Gastroesophageal sphincter (tissue), 4 donors: ENCODE data around the gene CHIT1. TPM values are rescaled to one million over a fixed set of nuclear protein-coding genes. Genes with fewer than 3 reads are reported as not detected.

Experiments used
- ATAC-seq: fragments of 150-250 bp; one replicate; pipeline ENCODE4 v1.9.1; 2016; ENCODE audit warnings: mild to moderate bottlenecking, moderate library complexity
- H3K27ac ChIP-seq, 4 donors: fragments of 200-600 bp; sonication (generic) in 3 of 4; 1 replicate in 3 of 4; 2 replicates in 1 of 4; pipeline ENCODE4 v1.5.1; 2016 to 2019
- H3K27me3 ChIP-seq: fragments of 200-600 bp; sonication (generic); one replicate; pipeline ENCODE4 v1.5.1; 2019
- H3K36me3 ChIP-seq, 2 donors: fragments of 200-600 bp; sonication (generic); one replicate each; pipeline ENCODE4 v1.5.1; 2019; ENCODE audit warnings: control low read depth in 1 of 2
- H3K4me1 ChIP-seq, 3 donors: fragments of 200-600 bp; sonication (generic); 1 replicate in 2 of 3; 2 replicates in 1 of 3; pipeline ENCODE4 v1.5.1; 2016 to 2019; ENCODE audit warnings: control low read depth in 2 of 3
- H3K4me3 ChIP-seq, 2 donors: fragments of 200-600 bp; sonication (generic); one replicate each; pipeline ENCODE4 v1.5.1; 2019; ENCODE audit warnings: mild to moderate bottlenecking in 1 of 2, moderate library complexity in 1 of 2
- H3K9me3 ChIP-seq, 3 donors: fragments of 200-600 bp; sonication (generic); one replicate each; pipeline ENCODE4 v1.5.1; 2017 to 2019; ENCODE audit warnings: control low read depth in 2 of 3
- CTCF ChIP-seq, 4 experiments: fragments of 200-600 bp in 2 of 4; fragments of 450-650 bp in 2 of 4; sonication (generic) in 1 of 4; IDR thresholded peaks; one replicate each; pipeline ENCODE4 v1.5.1; 2017 to 2019; ENCODE audit warnings: antibody characterized with exemption in 4 of 4, mild to moderate bottlenecking in 2 of 4, moderate library complexity in 2 of 4
- EP300 ChIP-seq: sonication (generic); formaldehyde crosslinking; IDR thresholded peaks from one replicate; pipeline ENCODE4 v1.6.1; 2017; ENCODE audit warnings: antibody characterized with exemption, mild to moderate bottlenecking
- POLR2A ChIP-seq, 2 donors: fragments of 450-650 bp; IDR thresholded peaks; one replicate each; pipeline ENCODE4 v1.6.1; 2017; ENCODE audit warnings: antibody characterized with exemption in 2 of 2, mild to moderate bottlenecking in 2 of 2, moderate library complexity in 1 of 2
- POLR2AphosphoS5 ChIP-seq: sonication (generic); formaldehyde crosslinking; IDR thresholded peaks from one replicate; pipeline ENCODE4 v1.6.1; 2017; ENCODE audit warnings: antibody characterized with exemption
- WGBS, 2 donors: methylation state at CpG; one replicate each; pipeline ENCODE4 v1.1.5; 2018; ENCODE audit warnings: low coverage in 1 of 2; 5-methylcytosine and 5-hydroxymethylcytosine counted together
- total RNA-seq, 4 donors: library from RNA; depleted of rRNA; stranded (reverse); fragments of >200 nt; gene quantifications; one replicate each; pipeline ENCODE4 v1.1.0, GENCODE V29; 2016

The CHIT1 gene
- total RNA-seq, 4 donors from 2014 or later = 0.13 to 0.16 TPM; not detected in 2

- Histone ChIP-seq H3K27me3 (no peaks in the 10 kb centered on the region), H3K9me3 (no peaks in the 10 kb centered on the region), H3K4me3 (no peak overlapping the region), H3K4me1 (no peaks in the 10 kb centered on the region), H3K36me3 (no peaks in the 10 kb centered on the region), H3K27ac (no peak overlapping the region)
- no peak for TF ChIP-seq CTCF (IDR thresholded peaks at IDR 0.05)
- no peak for TF ChIP-seq EP300
- no peak for TF ChIP-seq POLR2A (IDR thresholded peaks at IDR 0.05)
- TF ChIP-seq POLR2AphosphoS5 = no peak
- WGBS, 2 donors = 83 to 100% methylated on average over 1 of the region's 1 CpG
- no peak for ATAC-seq
Measured at GRCh38 chr1:203208181-203208580, 21.3 kb downstream of the CHIT1 start.

- no peak for TF ChIP-seq EP300
- WGBS, 2 donors = 40 to 90% methylated on average over 2 of the region's 2 CpGs
- H3K9me3 ChIP-seq = no peaks in the 10 kb centered on the region
- no peaks in the 10 kb centered on the region for H3K27me3 ChIP-seq
- no peak for ATAC-seq
- no peaks in the 10 kb centered on the region for H3K36me3 ChIP-seq
- H3K27ac ChIP-seq = no peak overlapping the region
- H3K4me3 ChIP-seq = no peak overlapping the region
- H3K4me1 ChIP-seq = peaks cover 0 to 4% (median 0%) of the 10 kb centered on the region in 3 donors
Measured at GRCh38 chr1:203207751-203208150, 21.7 kb downstream of the CHIT1 start.

GRCh38 chr1:203206129-203206687 is 23.3 kb downstream of the CHIT1 start:
- no peak overlapping the region for H3K4me3 ChIP-seq
- TF ChIP-seq POLR2A (IDR thresholded peaks at IDR 0.05) (no peak), CTCF (IDR thresholded peaks at IDR 0.05) (no peak), EP300 (no peak), POLR2AphosphoS5 (no peak)
- H3K27ac ChIP-seq = no peak overlapping the region
- H3K27me3 ChIP-seq = no peaks in the 10 kb centered on the region
- H3K9me3 ChIP-seq = no peaks in the 10 kb centered on the region
- WGBS, 2 donors = 72 to 83% methylated on average over 2 to 3 of the region's 5 CpGs
- peaks cover 0 to 8% (median 5%) of the 10 kb centered on the region in 3 donors for H3K4me1 ChIP-seq
- H3K36me3 ChIP-seq = no peaks in the 10 kb centered on the region
- ATAC-seq = no peak

- no peak for TF ChIP-seq POLR2AphosphoS5
- TF ChIP-seq EP300 = no peak
- no peak for TF ChIP-seq POLR2A (IDR thresholded peaks at IDR 0.05)
- TF ChIP-seq CTCF (IDR thresholded peaks at IDR 0.05) = no peak
- H3K27ac ChIP-seq = no peak overlapping the region
- WGBS, 2 donors = 79% methylated on average over 2 of the region's 2 CpGs; no CpG with 5 or more reads in 1 of the 2 donors
- peaks cover 0 to 18% (median 13%) of the 10 kb centered on the region in 3 donors for H3K4me1 ChIP-seq
- ATAC-seq = no peak
- H3K9me3 ChIP-seq = no peaks in the 10 kb centered on the region
- no peaks in the 10 kb centered on the region for H3K27me3 ChIP-seq
- H3K36me3 ChIP-seq = no peaks in the 10 kb centered on the region
- H3K4me3 ChIP-seq = no peak overlapping the region
Measured at GRCh38 chr1:203204756-203205155, 24.7 kb downstream of the CHIT1 start.

GRCh38 chr1:203202431-203203245 is 26.8 kb downstream of the CHIT1 start:
- Histone ChIP-seq H3K9me3 (no peaks in the 10 kb centered on the region), H3K27me3 (no peaks in the 10 kb centered on the region), H3K4me1 (peaks cover 0 to 27% (median 18%) of the 10 kb centered on the region in 3 donors), H3K36me3 (no peaks in the 10 kb centered on the region), H3K27ac (peak overlapping the region in 3 of 4 donors; percentile 62 to 76 (median 70)), H3K4me3 (no peak overlapping the region)
- peak; percentile 91 for ATAC-seq
- 53 to 65% methylated on average over 10 to 14 of the region's 15 CpGs for WGBS, 2 donors
- peak; percentile 80 for TF ChIP-seq POLR2AphosphoS5
- TF ChIP-seq EP300 = no peak
